Measurements from ENCODE around the gene KDELR3.

KDELR3 gene

GRCh38 chr22:38450234-38450797 lies 17.6 kb upstream of the KDELR3 start:
- Histone ChIP-seq H3K27me3 (ENCODE audit: control insufficient read depth, insufficient read depth, low read length, poor library complexity, severe bottlenecking) (peaks cover 43% of the 10 kb centered on the region), H3K36me3 (ENCODE audit: control insufficient read depth, insufficient read depth, low read length) (no peaks in the 10 kb centered on the region), H3K4me1 (ENCODE audit: control insufficient read depth, insufficient read depth, low read length) (peaks cover 21% of the 10 kb centered on the region), H3K27ac (ENCODE audit: insufficient read depth, low read depth, low read length, poor library complexity, severe bottlenecking) (no peak overlapping the region), H3K4me3 (ENCODE audit: insufficient read depth, low read depth, low read length) (no peak overlapping the region), H3K9me3 (ENCODE audit: control insufficient read depth, low read length) (no peaks in the 10 kb centered on the region)
- 72 to 74% methylated on average over 11 of the region's 11 CpGs for WGBS, 2 experiments

- Histone ChIP-seq H3K4me1 (ENCODE audit: control insufficient read depth, insufficient read depth, low read length) (peaks cover 21% of the 10 kb centered on the region), H3K27me3 (ENCODE audit: control insufficient read depth, insufficient read depth, low read length, poor library complexity, severe bottlenecking) (peaks cover 54% of the 10 kb centered on the region), H3K27ac (ENCODE audit: insufficient read depth, low read depth, low read length, poor library complexity, severe bottlenecking) (no peak overlapping the region), H3K36me3 (ENCODE audit: control insufficient read depth, insufficient read depth, low read length) (no peaks in the 10 kb centered on the region), H3K9me3 (ENCODE audit: control insufficient read depth, low read length) (no peaks in the 10 kb centered on the region), H3K4me3 (ENCODE audit: insufficient read depth, low read depth, low read length) (no peak overlapping the region)
- WGBS, 2 experiments = 84 to 87% methylated on average over 2 of the region's 2 CpGs
These were observed 16.5 kb upstream of the KDELR3 start for GRCh38 chr22:38451404-38451803.

GRCh38 chr22:38451864-38452263 lies 16.0 kb upstream of the KDELR3 start:
- H3K4me1 ChIP-seq (ENCODE audit: control insufficient read depth, insufficient read depth, low read length) = peaks cover 21% of the 10 kb centered on the region
- 88% methylated on average over 4 of the region's 4 CpGs for WGBS, 2 experiments

DNA sequence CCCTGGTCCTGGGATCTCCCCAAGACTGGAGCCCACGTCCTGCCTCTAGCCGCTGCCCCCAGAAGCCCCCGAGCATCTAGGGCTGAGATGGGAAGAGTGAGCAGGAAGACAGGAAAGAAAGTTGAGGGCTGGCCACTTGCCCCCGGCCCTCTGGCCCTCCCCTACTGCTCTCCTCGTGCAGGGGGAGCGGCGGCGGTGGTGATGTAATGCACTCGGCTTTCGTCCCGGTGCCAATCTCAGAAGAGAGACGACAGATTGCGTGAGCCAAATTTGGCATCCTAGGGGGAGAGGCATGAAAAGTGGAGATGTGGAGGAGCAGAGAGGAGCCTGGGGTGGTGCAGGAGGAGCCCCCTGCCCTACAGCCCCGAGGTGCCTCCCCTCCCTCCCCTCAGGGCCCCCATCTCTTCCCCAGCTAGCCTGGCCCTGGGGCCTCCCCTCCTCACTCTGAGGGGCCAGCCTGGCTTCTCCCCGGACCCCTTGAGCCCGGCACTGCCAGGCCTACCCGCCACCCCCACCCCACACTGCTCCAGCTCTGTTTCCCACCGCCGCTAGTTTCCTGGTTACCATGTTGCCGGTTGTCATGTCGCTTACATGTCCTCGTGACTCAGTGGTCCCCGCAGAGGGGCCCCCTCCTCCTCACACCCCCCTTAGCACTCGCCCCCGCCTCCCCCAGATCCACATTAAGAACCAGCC lies 15.4 kb upstream of the KDELR3 start:
- H3K27me3 ChIP-seq (ENCODE audit: control insufficient read depth, insufficient read depth, low read length, poor library complexity, severe bottlenecking) = peaks cover 62% of the 10 kb centered on the region
- no peaks in the 10 kb centered on the region for H3K36me3 ChIP-seq (ENCODE audit: control insufficient read depth, insufficient read depth, low read length)
- H3K27ac ChIP-seq (ENCODE audit: insufficient read depth, low read depth, low read length, poor library complexity, severe bottlenecking) = no peak overlapping the region
- peaks cover 21% of the 10 kb centered on the region for H3K4me1 ChIP-seq (ENCODE audit: control insufficient read depth, insufficient read depth, low read length)
- H3K9me3 ChIP-seq (ENCODE audit: control insufficient read depth, low read length) = no peaks in the 10 kb centered on the region
- WGBS, 2 experiments = 59 to 60% methylated on average over 25 of the region's 25 CpGs
- H3K4me3 ChIP-seq (ENCODE audit: insufficient read depth, low read depth, low read length) = no peak overlapping the region

More at GRCh38 chr22:38451864-38452263, 16.0 kb upstream of the KDELR3 start:
- Histone ChIP-seq H3K9me3 (ENCODE audit: control insufficient read depth, low read length) (no peaks in the 10 kb centered on the region), H3K36me3 (ENCODE audit: control insufficient read depth, insufficient read depth, low read length) (no peaks in the 10 kb centered on the region), H3K27ac (ENCODE audit: insufficient read depth, low read depth, low read length, poor library complexity, severe bottlenecking) (no peak overlapping the region), H3K27me3 (ENCODE audit: control insufficient read depth, insufficient read depth, low read length, poor library complexity, severe bottlenecking) (peaks cover 57% of the 10 kb centered on the region), H3K4me3 (ENCODE audit: insufficient read depth, low read depth, low read length) (no peak overlapping the region)

DNA sequence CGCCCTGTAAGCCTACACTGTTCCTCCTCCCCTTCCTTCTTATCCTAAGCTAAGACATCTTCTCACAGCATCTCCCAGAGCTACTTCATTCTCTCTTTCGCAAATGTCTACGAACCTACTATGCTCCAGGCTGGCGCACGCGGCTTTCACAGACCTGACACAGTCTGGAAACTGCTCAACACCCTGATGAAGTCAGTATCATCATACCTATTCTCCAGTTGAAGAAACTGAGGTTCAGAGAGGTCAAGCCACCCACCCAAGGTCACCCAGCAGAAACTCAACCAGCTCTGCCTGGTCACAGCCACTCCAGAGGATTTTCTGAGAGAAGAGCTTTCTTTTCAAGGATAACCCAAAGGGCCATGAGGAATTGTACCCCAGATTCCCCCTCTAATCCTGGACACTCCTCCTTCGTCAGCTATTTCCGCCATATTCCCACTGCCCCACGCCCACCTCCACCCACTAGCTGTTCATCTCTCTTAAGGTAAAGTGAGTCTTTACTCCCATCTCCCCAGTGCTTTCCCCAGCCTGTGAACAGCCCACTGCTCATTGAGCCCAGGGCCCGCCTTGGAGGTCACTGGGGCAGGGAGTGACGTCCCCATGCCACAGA lies 14.7 kb upstream of the KDELR3 start:
- H3K4me3 ChIP-seq (ENCODE audit: insufficient read depth, low read depth, low read length) = no peak overlapping the region
- 85 to 88% methylated on average over 11 of the region's 11 CpGs for WGBS, 2 experiments
- H3K4me1 ChIP-seq (ENCODE audit: control insufficient read depth, insufficient read depth, low read length) = peaks cover 21% of the 10 kb centered on the region
- H3K27ac ChIP-seq (ENCODE audit: insufficient read depth, low read depth, low read length, poor library complexity, severe bottlenecking) = no peak overlapping the region
- H3K9me3 ChIP-seq (ENCODE audit: control insufficient read depth, low read length) = no peaks in the 10 kb centered on the region
- H3K36me3 ChIP-seq (ENCODE audit: control insufficient read depth, insufficient read depth, low read length) = no peaks in the 10 kb centered on the region
- H3K27me3 ChIP-seq (ENCODE audit: control insufficient read depth, insufficient read depth, low read length, poor library complexity, severe bottlenecking) = peaks cover 64% of the 10 kb centered on the region

GRCh38 chr22:38453996-38454352 lies 13.9 kb upstream of the KDELR3 start:
- H3K9me3 ChIP-seq (ENCODE audit: control insufficient read depth, low read length) = no peaks in the 10 kb centered on the region
- no peaks in the 10 kb centered on the region for H3K36me3 ChIP-seq (ENCODE audit: control insufficient read depth, insufficient read depth, low read length)
- no peak overlapping the region for H3K4me3 ChIP-seq (ENCODE audit: insufficient read depth, low read depth, low read length)
- H3K27me3 ChIP-seq (ENCODE audit: control insufficient read depth, insufficient read depth, low read length, poor library complexity, severe bottlenecking) = peaks cover 64% of the 10 kb centered on the region
- H3K4me1 ChIP-seq (ENCODE audit: control insufficient read depth, insufficient read depth, low read length) = peaks cover 21% of the 10 kb centered on the region
- 45 to 54% methylated on average over 3 of the region's 3 CpGs for WGBS, 2 experiments
- no peak overlapping the region for H3K27ac ChIP-seq (ENCODE audit: insufficient read depth, low read depth, low read length, poor library complexity, severe bottlenecking)

GRCh38 chr22:38454353-38455075 lies 13.4 kb upstream of the KDELR3 start:
- Histone ChIP-seq H3K9me3 (ENCODE audit: control insufficient read depth, low read length) (no peaks in the 10 kb centered on the region), H3K27ac (ENCODE audit: insufficient read depth, low read depth, low read length, poor library complexity, severe bottlenecking) (no peak overlapping the region), H3K4me3 (ENCODE audit: insufficient read depth, low read depth, low read length) (peak overlapping the region; percentile 36), H3K36me3 (ENCODE audit: control insufficient read depth, insufficient read depth, low read length) (no peaks in the 10 kb centered on the region), H3K27me3 (ENCODE audit: control insufficient read depth, insufficient read depth, low read length, poor library complexity, severe bottlenecking) (peaks cover 67% of the 10 kb centered on the region), H3K4me1 (ENCODE audit: control insufficient read depth, insufficient read depth, low read length) (peaks cover 21% of the 10 kb centered on the region)
- 5% methylated on average over 67 of the region's 67 CpGs for WGBS, 2 experiments

DNA sequence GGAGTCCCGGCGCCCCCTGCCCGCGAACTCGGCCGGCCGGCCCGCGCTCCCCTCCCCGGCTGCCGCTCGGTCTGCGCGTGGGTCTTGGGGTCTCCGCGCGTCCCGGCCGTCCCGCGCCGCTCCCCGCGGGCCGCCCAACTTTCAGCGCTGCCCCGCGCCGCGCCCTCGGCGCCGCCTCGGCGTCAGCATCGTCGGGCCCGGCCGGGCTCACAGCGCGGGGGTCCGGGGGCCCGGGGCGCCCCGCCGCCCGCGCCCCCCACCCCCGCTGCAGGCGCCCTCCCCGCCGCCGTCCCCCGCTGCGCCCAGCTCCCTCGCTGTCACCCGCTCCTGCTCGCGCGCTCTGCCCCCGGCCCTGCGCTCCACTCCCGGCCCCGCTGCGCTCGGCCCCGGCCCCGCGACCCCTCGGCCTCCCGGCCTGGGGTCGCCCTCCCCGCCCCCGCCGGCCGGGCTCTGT lies 12.8 kb upstream of the KDELR3 start, which contains the start of gene KCNJ4:
TSS of gene KCNJ4 (minus strand) at position 124 of the 454 bp plus-strand sequence. CDS start 27,067 bp downstream, outside the sequence.
- Histone ChIP-seq H3K27ac (ENCODE audit: insufficient read depth, low read depth, low read length, poor library complexity, severe bottlenecking) (no peak within 1 kb of the TSS), H3K36me3 (ENCODE audit: control insufficient read depth, insufficient read depth, low read length) (no peaks in the 10 kb centered on the region)
- WGBS, 2 experiments = 0% methylated on average over 76 of the region's 76 CpGs

DNA sequence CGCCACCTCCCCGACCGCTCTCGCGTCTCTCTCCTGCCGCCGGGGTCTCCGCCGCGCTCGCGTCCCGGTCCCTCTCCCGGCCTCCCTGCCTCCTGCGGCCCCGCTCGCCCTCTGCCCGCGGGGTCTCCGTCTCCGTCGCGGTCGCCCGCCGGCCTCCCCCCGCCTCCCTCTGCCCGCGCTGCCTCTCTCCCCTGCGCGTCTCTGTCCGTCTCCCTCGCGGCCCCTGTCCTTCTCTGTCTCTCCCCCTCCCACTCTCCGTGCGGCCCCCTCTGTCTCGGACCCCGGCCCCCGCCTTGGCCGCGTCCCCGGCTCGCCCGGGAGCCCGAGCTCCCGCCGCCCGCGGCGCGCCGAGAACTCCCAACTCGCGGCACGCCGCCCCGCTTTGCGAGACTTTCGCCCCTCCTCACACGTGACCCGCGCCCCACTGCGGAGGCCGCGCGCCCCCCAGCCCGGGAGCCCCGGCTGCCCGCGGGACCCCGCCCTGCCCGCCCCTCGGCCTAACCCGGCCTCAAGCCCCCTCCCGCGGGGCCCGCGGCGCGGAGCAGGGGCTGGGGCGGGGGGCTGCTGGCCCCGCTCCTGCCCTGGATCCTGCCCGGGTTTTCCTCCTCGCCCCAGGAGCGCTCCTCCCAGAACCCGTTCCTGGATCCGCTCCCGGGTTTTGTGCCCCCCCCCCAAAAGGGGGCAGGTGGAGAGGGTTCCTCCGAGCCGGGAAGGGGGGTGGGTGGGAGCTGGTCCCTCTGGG lies 12.2 kb upstream of the KDELR3 start:
- Histone ChIP-seq H3K4me1 (ENCODE audit: control insufficient read depth, insufficient read depth, low read length) (peaks cover 21% of the 10 kb centered on the region), H3K36me3 (ENCODE audit: control insufficient read depth, insufficient read depth, low read length) (no peaks in the 10 kb centered on the region), H3K4me3 (ENCODE audit: insufficient read depth, low read depth, low read length) (peak overlapping the region; percentile 56), H3K27ac (ENCODE audit: insufficient read depth, low read depth, low read length, poor library complexity, severe bottlenecking) (no peak overlapping the region), H3K27me3 (ENCODE audit: control insufficient read depth, insufficient read depth, low read length, poor library complexity, severe bottlenecking) (peaks cover 63% of the 10 kb centered on the region), H3K9me3 (ENCODE audit: control insufficient read depth, low read length) (no peaks in the 10 kb centered on the region)
- 0% methylated on average over 90 of the region's 90 CpGs for WGBS, 2 experiments

More for the DNA sequence above, 12.8 kb upstream of the KDELR3 start, which contains the start of gene KCNJ4:
- H3K27me3 ChIP-seq (ENCODE audit: control insufficient read depth, insufficient read depth, low read length, poor library complexity, severe bottlenecking) = peaks cover 62% of the 10 kb centered on the region
- H3K4me3 ChIP-seq (ENCODE audit: insufficient read depth, low read depth, low read length) = peak within 1 kb of the TSS; percentile 56
- H3K4me1 ChIP-seq (ENCODE audit: control insufficient read depth, insufficient read depth, low read length) = peaks cover 21% of the 10 kb centered on the region
- no peaks in the 10 kb centered on the region for H3K9me3 ChIP-seq (ENCODE audit: control insufficient read depth, low read length)

All from ectodermal cell (in vitro differentiated cells).